MM.1S (cell line): ENCODE data around the gene C6.

Experiments
- DNase-seq: peaks from one replicate; pipeline ENCODE4 v3.0.0-alpha.2; 2015
- H2AFZ ChIP-seq: fragments of 300-600 bp; sonication (generic); 2 replicates; pipeline ENCODE4 v1.6.0; 2016; ENCODE audit warnings: antibody characterized with exemption, low read length
- H3F3A ChIP-seq: fragments of 300-600 bp; sonication (generic); 2 replicates; pipeline ENCODE4 v1.6.1; 2016; ENCODE audit warnings: mild to moderate bottlenecking, antibody characterized with exemption, low read length, moderate library complexity, mixed read lengths; ENCODE audit not compliant: insufficient read depth
- H3K27ac ChIP-seq: fragments of 300-600 bp; sonication (generic); 2 replicates; pipeline ENCODE4 v1.5.1; 2016; ENCODE audit warnings: mild to moderate bottlenecking, low read length
- H3K27me3 ChIP-seq: fragments of 300-600 bp; sonication (generic); replicated peaks from 2 replicates; pipeline ENCODE4 v1.6.0; 2016; ENCODE audit warnings: low read length; ENCODE audit not compliant: insufficient read depth
- H3K36me3 ChIP-seq: fragments of 300-600 bp; sonication (generic); replicated peaks from 2 replicates; pipeline ENCODE4 v1.6.1; 2016; ENCODE audit warnings: mild to moderate bottlenecking, low read length, mixed read lengths; ENCODE audit not compliant: insufficient read depth
- H3K4me1 ChIP-seq: fragments of 300-600 bp; sonication (generic); 2 replicates; pipeline ENCODE4 v1.6.1; 2016; ENCODE audit warnings: low read length, mixed read lengths
- H3K4me2 ChIP-seq: fragments of 300-600 bp; sonication (generic); 2 replicates; pipeline ENCODE4 v1.6.0; 2016; ENCODE audit warnings: low read depth, low read length
- H3K4me3 ChIP-seq: fragments of 300-600 bp; sonication (generic); 2 replicates; pipeline ENCODE4 v1.5.1; 2016; ENCODE audit warnings: low read length, mixed read lengths
- H3K79me2 ChIP-seq: fragments of 300-600 bp; sonication (generic); 2 replicates; pipeline ENCODE4 v1.6.1; 2016; ENCODE audit warnings: mixed run types, low read length, mixed read lengths
- H3K9ac ChIP-seq: fragments of 300-600 bp; sonication (generic); 2 replicates; pipeline ENCODE4 v1.6.1; 2016; ENCODE audit warnings: low read length, mixed read lengths
- H3K9me2 ChIP-seq: fragments of 300-600 bp; sonication (generic); replicated peaks from 2 replicates; pipeline ENCODE4 v1.6.1; 2016; ENCODE audit warnings: mild to moderate bottlenecking, low read length, mixed read lengths; ENCODE audit not compliant: insufficient read depth
- H3K9me3 ChIP-seq: fragments of 300-600 bp; sonication (generic); replicated peaks from 2 replicates; pipeline ENCODE4 v1.6.1; 2016; ENCODE audit warnings: mild to moderate bottlenecking, low read length, mixed read lengths; ENCODE audit not compliant: insufficient read depth
- H4K20me1 ChIP-seq: fragments of 300-600 bp; sonication (generic); 2 replicates; pipeline ENCODE4 v1.6.1; 2016; ENCODE audit warnings: mild to moderate bottlenecking, low read length, moderate library complexity, mixed read lengths; ENCODE audit not compliant: insufficient read depth
- EZH2 ChIP-seq: fragments of 300-600 bp; sonication (generic); optimal IDR thresholded peaks from 2 replicates; pipeline ENCODE3; 2017; ENCODE audit warnings: low read depth, mild to moderate bottlenecking, antibody characterized with exemption, low read length, mixed read lengths
- EZH2phosphoT487 ChIP-seq: fragments of 300-600 bp; sonication (generic); IDR thresholded peaks from 2 replicates; pipeline ENCODE4 v1.6.1; 2018; ENCODE audit warnings: antibody characterized with exemption, low read length
- TF ChIP-seq, protein P1 (sequence below): fragments of 300-600 bp; sonication (generic); IDR thresholded peaks from 2 replicates; pipeline ENCODE4 v1.5.1; 2016; ENCODE audit warnings: antibody characterized with exemption, low read length, mixed read lengths

C6 gene

GRCh38 chr5:41161271-41161670 lies 52.1 kb downstream of the C6 start:
- no peaks in the 10 kb centered on the region for H3K79me2 ChIP-seq
- no peak for DNase-seq
- no peak overlapping the region for H3K27ac ChIP-seq
- no peaks in the 10 kb centered on the region for H4K20me1 ChIP-seq
- H3K4me3 ChIP-seq = no peak overlapping the region
- TF ChIP-seq, protein P1, sequence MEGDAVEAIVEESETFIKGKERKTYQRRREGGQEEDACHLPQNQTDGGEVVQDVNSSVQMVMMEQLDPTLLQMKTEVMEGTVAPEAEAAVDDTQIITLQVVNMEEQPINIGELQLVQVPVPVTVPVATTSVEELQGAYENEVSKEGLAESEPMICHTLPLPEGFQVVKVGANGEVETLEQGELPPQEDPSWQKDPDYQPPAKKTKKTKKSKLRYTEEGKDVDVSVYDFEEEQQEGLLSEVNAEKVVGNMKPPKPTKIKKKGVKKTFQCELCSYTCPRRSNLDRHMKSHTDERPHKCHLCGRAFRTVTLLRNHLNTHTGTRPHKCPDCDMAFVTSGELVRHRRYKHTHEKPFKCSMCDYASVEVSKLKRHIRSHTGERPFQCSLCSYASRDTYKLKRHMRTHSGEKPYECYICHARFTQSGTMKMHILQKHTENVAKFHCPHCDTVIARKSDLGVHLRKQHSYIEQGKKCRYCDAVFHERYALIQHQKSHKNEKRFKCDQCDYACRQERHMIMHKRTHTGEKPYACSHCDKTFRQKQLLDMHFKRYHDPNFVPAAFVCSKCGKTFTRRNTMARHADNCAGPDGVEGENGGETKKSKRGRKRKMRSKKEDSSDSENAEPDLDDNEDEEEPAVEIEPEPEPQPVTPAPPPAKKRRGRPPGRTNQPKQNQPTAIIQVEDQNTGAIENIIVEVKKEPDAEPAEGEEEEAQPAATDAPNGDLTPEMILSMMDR = no peak
- no peaks in the 10 kb centered on the region for H3K27me3 ChIP-seq
- H3K9me2 ChIP-seq = no peaks in the 10 kb centered on the region
- no peaks in the 10 kb centered on the region for H3K4me1 ChIP-seq
- no peak overlapping the region for H3K9ac ChIP-seq
- H3F3A ChIP-seq = no peaks in the 10 kb centered on the region
- H2AFZ ChIP-seq = no peak overlapping the region
- no peaks in the 10 kb centered on the region for H3K36me3 ChIP-seq
- no peak overlapping the region for H3K4me2 ChIP-seq
- no peaks in the 10 kb centered on the region for H3K9me3 ChIP-seq

DNA sequence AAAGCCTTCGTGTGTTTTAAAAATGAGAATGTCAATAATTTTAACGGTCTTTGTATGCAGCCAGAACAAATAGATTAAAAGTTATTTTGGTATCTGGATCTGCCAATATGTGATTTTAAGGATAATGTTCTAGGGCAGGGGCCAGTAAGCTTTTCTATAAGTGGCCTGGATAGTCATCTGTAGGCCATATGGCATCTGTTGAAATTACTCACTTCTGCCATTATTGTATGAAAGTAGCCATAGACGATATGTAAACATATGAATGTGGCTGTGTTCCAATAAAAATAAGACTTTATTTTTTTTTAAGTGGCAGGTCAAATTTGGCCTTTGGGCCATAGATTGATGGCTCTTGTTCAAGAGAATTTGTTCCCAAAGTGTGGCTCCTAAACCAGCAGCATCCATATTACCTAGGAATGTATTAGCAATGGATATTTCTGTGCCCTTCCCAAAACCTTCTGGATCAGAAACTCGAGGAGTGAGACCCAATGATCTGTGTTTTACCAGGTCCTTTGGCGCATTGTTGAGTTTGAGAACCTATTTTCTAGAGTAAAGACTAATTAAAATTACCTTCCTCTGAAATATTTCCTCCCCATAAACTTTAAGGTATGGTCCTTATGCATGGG lies 55.9 kb downstream of the C6 start:
- Histone ChIP-seq H3K36me3 (no peaks in the 10 kb centered on the region), H3K79me2 (no peaks in the 10 kb centered on the region), H3K9me3 (no peaks in the 10 kb centered on the region), H3F3A (no peaks in the 10 kb centered on the region), H3K4me1 (no peaks in the 10 kb centered on the region), H3K27ac (no peak overlapping the region), H4K20me1 (no peaks in the 10 kb centered on the region), H3K4me3 (no peak overlapping the region), H3K9ac (no peak overlapping the region), H2AFZ (no peak overlapping the region), H3K4me2 (no peak overlapping the region), H3K27me3 (no peaks in the 10 kb centered on the region), H3K9me2 (no peaks in the 10 kb centered on the region)
- no peak for TF ChIP-seq EZH2
- TF ChIP-seq, protein P1 = no peak
- TF ChIP-seq EZH2phosphoT487 = no peak
- no peak for DNase-seq

DNA sequence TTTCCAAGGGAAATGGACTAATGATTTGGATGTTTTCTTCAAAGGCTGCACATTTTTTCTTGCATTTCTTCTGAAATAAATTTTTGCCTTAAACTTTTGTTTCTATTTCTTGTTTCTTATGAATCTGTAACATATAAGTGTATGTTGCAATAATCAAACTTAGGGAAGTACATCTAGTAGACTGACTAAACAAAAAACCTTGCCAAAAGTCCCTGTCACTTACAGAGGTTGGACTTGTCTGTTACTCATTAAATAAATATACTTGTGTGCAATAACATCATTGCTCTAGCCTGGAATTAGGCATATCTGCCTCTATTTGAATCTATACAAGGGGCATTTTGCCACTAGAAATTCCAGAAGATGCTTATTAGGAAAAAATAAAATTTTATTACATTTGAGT lies 56.6 kb downstream of the C6 start:
- Histone ChIP-seq H2AFZ (no peak overlapping the region), H3K4me1 (no peaks in the 10 kb centered on the region), H3K79me2 (no peaks in the 10 kb centered on the region), H3K4me2 (no peak overlapping the region), H3K36me3 (no peaks in the 10 kb centered on the region), H4K20me1 (no peaks in the 10 kb centered on the region), H3K9ac (no peak overlapping the region), H3K4me3 (no peak overlapping the region), H3K27me3 (no peaks in the 10 kb centered on the region), H3K9me3 (no peaks in the 10 kb centered on the region), H3F3A (no peaks in the 10 kb centered on the region), H3K9me2 (no peaks in the 10 kb centered on the region), H3K27ac (no peak overlapping the region)
- DNase-seq = no peak
- TF ChIP-seq, protein P1 = no peak
- no peak for TF ChIP-seq EZH2
- TF ChIP-seq EZH2phosphoT487 = no peak
